ENCODE results near the gene COL20A1.

DNA sequence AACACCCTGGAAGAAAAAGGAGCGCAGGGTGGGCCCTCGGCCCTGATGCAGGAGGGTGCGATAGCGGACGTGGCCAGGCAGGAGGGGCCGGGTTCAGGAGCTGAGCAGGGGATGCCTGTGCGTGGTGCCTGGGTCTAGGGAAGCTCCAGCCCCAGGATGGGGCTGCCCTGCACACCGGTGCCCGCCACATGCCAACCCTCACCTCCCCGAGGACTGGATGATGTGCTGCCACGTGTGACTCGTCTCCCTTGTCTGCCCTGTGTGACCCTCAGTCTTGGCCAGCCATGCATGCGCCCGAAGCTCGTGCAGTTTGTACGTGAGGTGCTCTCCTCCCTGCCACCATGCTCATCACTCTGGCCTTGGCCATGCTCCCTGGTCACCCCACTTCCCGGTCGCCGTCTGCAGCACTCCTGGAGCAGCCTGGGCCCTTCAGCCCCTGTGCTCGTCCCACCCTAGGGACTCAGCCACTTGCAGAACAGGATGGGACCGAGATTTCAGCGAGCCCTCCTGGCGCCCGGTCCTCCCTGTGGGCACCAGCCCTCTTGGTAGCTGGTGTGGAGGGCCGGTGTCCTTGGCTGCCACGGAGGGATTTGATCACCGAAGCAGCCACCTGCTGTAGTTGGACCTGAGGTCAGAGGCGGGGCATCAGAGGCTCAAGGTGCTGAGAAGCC, 4.3 kb upstream of the COL20A1 start:
- TF ChIP-seq POLR2AphosphoS5 (IDR thresholded peaks at IDR 0.05; ENCODE audit: low read depth, low read length) (no peak), TARDBP (CRISPR knock-in tag; IDR thresholded peaks at IDR 0.05) (no peak), EP300 (IDR thresholded peaks at IDR 0.05; ENCODE audit: low read depth in 2 of 2, low read length in 2 of 2) (no peak), EP300 (CRISPR knock-in tag; IDR thresholded peaks at IDR 0.05; ENCODE audit: borderline replicate concordance) (no peak), TAF1 (CRISPR knock-in tag; IDR thresholded peaks at IDR 0.05) (no peak), POLR2A (IDR thresholded peaks at IDR 0.05; ENCODE audit: insufficient read depth in 1 of 2, low read depth in 2 of 2, low read length in 2 of 2) (no peak; a peak in 1 of 4 replicates), SUZ12 (IDR thresholded peaks at IDR 0.05; ENCODE audit: low read depth, low read length) (no peak), ZMYM4 (CRISPR knock-in tag; IDR thresholded peaks at IDR 0.05) (no peak), MZF1 (CRISPR knock-in tag; IDR thresholded peaks at IDR 0.05; ENCODE audit: borderline replicate concordance) (no peak), SNRNP70 (IDR thresholded peaks at IDR 0.05; ENCODE audit: low read depth, low read length) (no peak)
- TF ChIP-seq, protein P1, sequence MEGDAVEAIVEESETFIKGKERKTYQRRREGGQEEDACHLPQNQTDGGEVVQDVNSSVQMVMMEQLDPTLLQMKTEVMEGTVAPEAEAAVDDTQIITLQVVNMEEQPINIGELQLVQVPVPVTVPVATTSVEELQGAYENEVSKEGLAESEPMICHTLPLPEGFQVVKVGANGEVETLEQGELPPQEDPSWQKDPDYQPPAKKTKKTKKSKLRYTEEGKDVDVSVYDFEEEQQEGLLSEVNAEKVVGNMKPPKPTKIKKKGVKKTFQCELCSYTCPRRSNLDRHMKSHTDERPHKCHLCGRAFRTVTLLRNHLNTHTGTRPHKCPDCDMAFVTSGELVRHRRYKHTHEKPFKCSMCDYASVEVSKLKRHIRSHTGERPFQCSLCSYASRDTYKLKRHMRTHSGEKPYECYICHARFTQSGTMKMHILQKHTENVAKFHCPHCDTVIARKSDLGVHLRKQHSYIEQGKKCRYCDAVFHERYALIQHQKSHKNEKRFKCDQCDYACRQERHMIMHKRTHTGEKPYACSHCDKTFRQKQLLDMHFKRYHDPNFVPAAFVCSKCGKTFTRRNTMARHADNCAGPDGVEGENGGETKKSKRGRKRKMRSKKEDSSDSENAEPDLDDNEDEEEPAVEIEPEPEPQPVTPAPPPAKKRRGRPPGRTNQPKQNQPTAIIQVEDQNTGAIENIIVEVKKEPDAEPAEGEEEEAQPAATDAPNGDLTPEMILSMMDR (CRISPR knock-in tag; IDR thresholded peaks at IDR 0.05) = no peak
- TF ChIP-seq, protein P2, sequence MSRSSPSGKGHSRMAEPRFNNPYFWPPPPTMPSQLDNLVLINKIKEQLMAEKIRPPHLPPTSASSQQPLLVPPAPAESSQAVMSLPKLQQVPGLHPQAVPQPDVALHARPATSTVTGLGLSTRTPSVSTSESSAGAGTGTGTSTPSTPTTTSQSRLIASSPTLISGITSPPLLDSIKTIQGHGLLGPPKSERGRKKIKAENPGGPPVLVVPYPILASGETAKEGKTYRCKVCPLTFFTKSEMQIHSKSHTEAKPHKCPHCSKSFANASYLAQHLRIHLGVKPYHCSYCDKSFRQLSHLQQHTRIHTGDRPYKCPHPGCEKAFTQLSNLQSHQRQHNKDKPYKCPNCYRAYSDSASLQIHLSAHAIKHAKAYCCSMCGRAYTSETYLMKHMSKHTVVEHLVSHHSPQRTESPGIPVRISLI (CRISPR knock-in tag; IDR thresholded peaks at IDR 0.05; ENCODE audit: borderline replicate concordance) = no peak
- TF ChIP-seq, protein P3, sequence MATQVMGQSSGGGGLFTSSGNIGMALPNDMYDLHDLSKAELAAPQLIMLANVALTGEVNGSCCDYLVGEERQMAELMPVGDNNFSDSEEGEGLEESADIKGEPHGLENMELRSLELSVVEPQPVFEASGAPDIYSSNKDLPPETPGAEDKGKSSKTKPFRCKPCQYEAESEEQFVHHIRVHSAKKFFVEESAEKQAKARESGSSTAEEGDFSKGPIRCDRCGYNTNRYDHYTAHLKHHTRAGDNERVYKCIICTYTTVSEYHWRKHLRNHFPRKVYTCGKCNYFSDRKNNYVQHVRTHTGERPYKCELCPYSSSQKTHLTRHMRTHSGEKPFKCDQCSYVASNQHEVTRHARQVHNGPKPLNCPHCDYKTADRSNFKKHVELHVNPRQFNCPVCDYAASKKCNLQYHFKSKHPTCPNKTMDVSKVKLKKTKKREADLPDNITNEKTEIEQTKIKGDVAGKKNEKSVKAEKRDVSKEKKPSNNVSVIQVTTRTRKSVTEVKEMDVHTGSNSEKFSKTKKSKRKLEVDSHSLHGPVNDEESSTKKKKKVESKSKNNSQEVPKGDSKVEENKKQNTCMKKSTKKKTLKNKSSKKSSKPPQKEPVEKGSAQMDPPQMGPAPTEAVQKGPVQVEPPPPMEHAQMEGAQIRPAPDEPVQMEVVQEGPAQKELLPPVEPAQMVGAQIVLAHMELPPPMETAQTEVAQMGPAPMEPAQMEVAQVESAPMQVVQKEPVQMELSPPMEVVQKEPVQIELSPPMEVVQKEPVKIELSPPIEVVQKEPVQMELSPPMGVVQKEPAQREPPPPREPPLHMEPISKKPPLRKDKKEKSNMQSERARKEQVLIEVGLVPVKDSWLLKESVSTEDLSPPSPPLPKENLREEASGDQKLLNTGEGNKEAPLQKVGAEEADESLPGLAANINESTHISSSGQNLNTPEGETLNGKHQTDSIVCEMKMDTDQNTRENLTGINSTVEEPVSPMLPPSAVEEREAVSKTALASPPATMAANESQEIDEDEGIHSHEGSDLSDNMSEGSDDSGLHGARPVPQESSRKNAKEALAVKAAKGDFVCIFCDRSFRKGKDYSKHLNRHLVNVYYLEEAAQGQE (IDR thresholded peaks at IDR 0.05; ENCODE audit: borderline replicate concordance in 1 of 2, low read depth in 1 of 2, low read length in 2 of 2) = no peak
